Amniotic epithelial cell (primary cell): ENCODE results near the gene TPRKB.
"Not testable (repeated sequence)": the region's sequence is repeated elsewhere in the genome, so short reads cannot be mapped to it uniquely, and the experiment has no call there.

Source experiments
- DNase-seq: peaks from one replicate; pipeline ENCODE4 v3.0.0-alpha.2; 2010; ENCODE audit warnings: low read depth

The TPRKB gene

DNA sequence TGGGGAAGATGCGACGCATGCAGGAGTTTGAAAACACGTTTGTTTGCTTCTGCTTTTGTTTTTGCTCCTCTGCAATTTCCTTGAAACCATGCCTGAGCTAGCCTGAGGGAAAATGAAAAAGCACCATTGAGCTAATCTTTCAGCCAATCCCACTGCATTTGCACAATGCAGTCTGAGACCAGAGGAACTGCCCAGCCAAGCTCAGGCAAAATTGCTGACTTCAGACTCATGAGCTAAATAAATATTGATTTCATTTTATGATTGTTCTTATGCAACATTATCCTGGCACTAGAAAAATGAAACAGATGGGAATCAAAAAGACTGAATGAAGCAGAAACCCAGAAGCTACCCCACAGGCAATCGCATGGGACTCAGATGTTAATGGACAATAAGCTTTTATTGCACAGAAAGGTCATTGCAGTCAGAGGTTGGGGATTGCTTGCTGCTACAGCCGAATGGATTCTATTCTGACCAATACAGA is 37.0 kb downstream of the TPRKB start:
- DNase-seq, result no peak

DNA sequence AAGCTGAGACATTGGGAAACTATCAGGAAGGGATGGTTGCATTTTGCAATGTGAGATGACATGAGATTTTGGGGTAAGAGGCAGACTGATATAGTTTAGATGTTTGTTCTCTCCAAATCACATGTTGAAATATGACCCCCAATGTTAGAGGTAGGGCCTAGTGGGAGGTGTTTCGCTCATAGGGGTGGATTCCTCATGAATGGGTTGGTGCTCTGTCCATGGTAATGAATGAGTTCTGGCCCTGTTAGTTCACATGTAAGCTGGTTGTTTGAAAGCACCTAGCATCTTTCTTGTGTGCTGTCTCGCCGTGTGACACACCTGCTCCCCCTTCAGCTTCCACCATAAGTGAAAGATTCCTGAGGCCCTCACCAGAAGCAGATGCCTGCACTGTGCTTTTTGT is 37.7 kb downstream of the TPRKB start:
- DNase-seq, result no peak

- no peak for DNase-seq
Measured at GRCh38 chr2:73698101-73698500, 39.0 kb downstream of the TPRKB start.

DNA sequence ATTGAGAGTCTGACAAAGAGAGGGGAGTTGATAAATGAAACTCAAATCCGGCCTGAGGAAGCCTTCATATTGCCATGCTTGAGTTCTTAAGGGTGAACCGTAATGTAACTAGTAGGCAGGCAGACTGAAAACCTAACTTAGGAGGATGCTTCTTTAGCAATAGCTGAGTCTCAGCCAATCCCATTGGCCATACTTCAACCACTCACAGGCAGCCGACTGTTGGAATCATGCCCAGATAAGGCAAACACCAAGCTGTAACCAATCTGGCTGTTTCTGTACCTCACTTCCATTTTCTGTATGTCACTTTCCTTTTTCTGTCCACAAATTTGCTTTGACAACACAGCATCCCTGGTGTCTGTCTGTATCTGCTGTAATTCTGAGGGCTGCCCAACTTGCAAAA is 39.5 kb downstream of the TPRKB start:
- DNase-seq, result no peak

GRCh38 chr2:73696985-73697384 is 40.2 kb downstream of the TPRKB start:
- DNase-seq, result not testable (repeated sequence)

GRCh38 chr2:73696521-73696920 is 40.6 kb downstream of the TPRKB start:
- DNase-seq, result not testable (repeated sequence)

- DNase-seq, result peak; percentile 20
Measured at GRCh38 chr2:73690372-73691088, 46.6 kb downstream of the TPRKB start.

GRCh38 chr2:73688494-73688893 is 48.7 kb downstream of the TPRKB start:
- DNase-seq, result not testable (repeated sequence)

GRCh38 chr2:73685764-73686438 is 51.2 kb downstream of the TPRKB start:
- no peak for DNase-seq

DNA sequence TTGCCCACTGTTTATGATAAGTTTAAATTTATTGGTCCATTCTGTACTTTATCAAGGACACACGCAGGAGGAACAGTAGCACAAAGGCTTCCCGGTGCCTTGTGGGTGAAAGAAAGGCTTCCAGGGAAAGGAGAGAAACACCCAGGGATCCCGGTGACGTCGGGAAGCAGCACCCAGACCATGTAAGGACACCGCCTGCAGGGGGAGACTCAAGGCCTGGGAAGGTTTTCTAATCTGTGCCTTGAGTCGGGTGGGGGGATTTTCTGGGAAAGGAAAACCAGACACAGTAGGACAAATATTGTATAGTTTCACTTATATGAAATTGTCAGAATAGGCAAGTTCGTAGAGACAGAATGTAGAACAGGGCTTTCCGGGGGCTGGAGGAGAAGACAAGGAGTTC is 52.2 kb downstream of the TPRKB start:
- not testable (repeated sequence) for DNase-seq

DNA sequence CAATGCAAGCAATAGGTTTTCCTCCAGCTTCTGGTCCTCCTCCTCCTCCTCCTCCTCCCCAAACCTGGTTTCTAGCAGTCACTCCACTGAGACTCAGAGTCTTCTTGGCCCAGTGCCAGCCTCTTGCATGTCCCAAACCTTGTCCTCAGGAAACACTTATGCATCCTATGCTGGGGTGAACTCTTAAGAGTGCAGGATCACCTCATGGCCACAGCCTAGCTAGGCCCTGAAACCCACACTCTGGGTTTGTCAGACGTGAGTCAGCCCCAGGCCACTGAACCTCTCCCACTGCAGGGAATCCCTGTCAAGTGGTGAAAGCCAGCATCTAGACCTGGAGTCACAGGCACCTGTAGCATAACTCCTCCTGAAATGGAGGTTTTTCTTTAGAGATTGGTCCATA is 52.8 kb downstream of the TPRKB start:
- not testable (repeated sequence) for DNase-seq

DNA sequence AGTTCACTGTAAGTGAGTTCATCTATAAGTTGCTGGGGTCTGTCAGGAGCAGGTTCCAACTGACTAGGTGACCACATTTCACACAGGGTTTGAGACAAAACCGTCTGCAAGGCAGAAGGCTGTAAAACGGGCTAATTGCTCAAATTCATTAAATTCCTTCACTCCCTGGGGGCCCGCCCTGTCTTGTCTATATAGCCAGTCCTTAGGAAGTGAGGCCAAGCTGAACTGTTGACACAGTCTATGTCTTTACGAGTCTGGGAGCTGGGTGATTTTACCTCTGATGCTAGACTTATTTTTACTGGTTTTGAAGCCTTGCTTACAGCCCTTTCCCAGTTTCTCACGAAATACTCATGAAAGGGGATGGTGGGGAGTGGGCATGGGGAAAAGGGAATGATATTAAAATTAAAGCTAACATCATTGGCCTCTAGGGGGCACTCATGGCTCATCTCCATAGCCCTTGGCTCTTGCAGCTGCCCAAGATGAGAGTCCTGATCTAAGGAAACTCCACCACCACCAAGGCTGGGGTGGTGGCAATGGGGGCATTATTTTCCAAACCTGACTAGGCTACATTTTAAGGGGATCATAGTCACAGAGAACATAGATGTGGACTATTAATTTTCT is 57.1 kb downstream of the TPRKB start:
- DNase-seq, result peak; percentile 12
